Mesenchymal stem cell (in vitro differentiated cells and primary cell): ENCODE results near the gene AUTS2.

Source experiments
- DNase-seq: peaks from one replicate; pipeline ENCODE4 v3.0.0-alpha.2; 2013
- H2AFZ ChIP-seq: one replicate; pipeline ENCODE4 v1.6.1; 2013; ENCODE audit warnings: low read depth, mild to moderate bottlenecking, control low read depth, inconsistent platforms, low read length, moderate library complexity
- H2AK5ac ChIP-seq: 2 replicates; pipeline ENCODE4 v1.6.1; 2013; ENCODE audit warnings: low read length, moderate library complexity, mild to moderate bottlenecking, inconsistent platforms; ENCODE audit not compliant: severe bottlenecking
- H2BK120ac ChIP-seq: one replicate; pipeline ENCODE4 v1.6.1; 2013; ENCODE audit warnings: low read depth, mild to moderate bottlenecking, inconsistent platforms, low read length, moderate library complexity
- H2BK12ac ChIP-seq, 2 experiments: one replicate each; pipeline ENCODE4 v1.6.1; 2013; ENCODE audit warnings: inconsistent platforms in 2 of 2, low read length in 2 of 2, mild to moderate bottlenecking in 2 of 2, moderate library complexity in 2 of 2, control low read depth in 1 of 2
- H2BK15ac ChIP-seq: one replicate; pipeline ENCODE4 v1.6.1; 2013; ENCODE audit warnings: mild to moderate bottlenecking, low read depth, inconsistent platforms; ENCODE audit not compliant: poor library complexity, severe bottlenecking
- H2BK5ac ChIP-seq: 2 replicates; pipeline ENCODE4 v1.6.1; 2013; ENCODE audit warnings: low read depth, mild to moderate bottlenecking, low read length, control low read depth, inconsistent platforms; ENCODE audit not compliant: poor library complexity, severe bottlenecking
- H3K14ac ChIP-seq, 2 experiments: one replicate each; pipeline ENCODE4 v1.6.1; 2013; ENCODE audit warnings: inconsistent platforms in 2 of 2, low read length in 2 of 2, control low read depth in 1 of 2, mild to moderate bottlenecking in 1 of 2, moderate library complexity in 1 of 2
- H3K18ac ChIP-seq, 2 experiments: one replicate each; pipeline ENCODE4 v1.6.1; 2013; ENCODE audit warnings: inconsistent platforms in 2 of 2, low read length in 2 of 2, control low read depth in 1 of 2, low read depth in 1 of 2, mild to moderate bottlenecking in 1 of 2
- H3K23ac ChIP-seq, 2 experiments: one replicate each; pipeline ENCODE4 v1.6.1; 2013; ENCODE audit warnings: inconsistent platforms in 2 of 2, low read length in 2 of 2, mild to moderate bottlenecking in 2 of 2, moderate library complexity in 2 of 2, control low read depth in 1 of 2
- H3K27ac ChIP-seq: 2 replicates; pipeline ENCODE4 v1.5.1; 2013; ENCODE audit warnings: mild to moderate bottlenecking, moderate library complexity, low read length, control low read depth, inconsistent platforms; ENCODE audit not compliant: poor library complexity, severe bottlenecking
- H3K27me3 ChIP-seq, 2 experiments: 2 replicates each; pipeline versions ENCODE4 v1.6.1 to v1.7.0; 2013; ENCODE audit warnings: low read length in 2 of 2, mild to moderate bottlenecking in 2 of 2, moderate library complexity in 2 of 2, control low read depth in 1 of 2, inconsistent platforms in 1 of 2; ENCODE audit not compliant: control insufficient read depth in 1 of 2, insufficient read depth in 1 of 2
- H3K36me3 ChIP-seq, 2 experiments: 2 replicates each; pipeline versions ENCODE4 v1.6.1 to v1.7.0; 2013; ENCODE audit warnings: low read length in 2 of 2, control low read depth in 1 of 2, inconsistent platforms in 1 of 2, low read depth in 1 of 2, mild to moderate bottlenecking in 1 of 2; ENCODE audit not compliant: insufficient read depth in 2 of 2, control insufficient read depth in 1 of 2
- H3K4ac ChIP-seq, 2 experiments: one replicate each; pipeline ENCODE4 v1.6.1; 2013; ENCODE audit warnings: inconsistent platforms in 2 of 2, low read length in 2 of 2, mild to moderate bottlenecking in 2 of 2, moderate library complexity in 2 of 2, control low read depth in 1 of 2, low read depth in 1 of 2
- H3K4me1 ChIP-seq: 2 replicates; pipeline ENCODE4 v1.6.1; 2013; ENCODE audit warnings: low read depth, low read length, control low read depth; ENCODE audit not compliant: control insufficient read depth, insufficient read depth
- H3K4me2 ChIP-seq: 2 replicates; pipeline ENCODE4 v1.6.1; 2013; ENCODE audit warnings: low read length, mild to moderate bottlenecking, inconsistent platforms; ENCODE audit not compliant: poor library complexity, severe bottlenecking
- H3K4me3 ChIP-seq, 2 experiments: 2 replicates each; pipeline versions ENCODE4 v1.5.1 to v1.7.0; 2013; ENCODE audit warnings: low read length in 2 of 2, mild to moderate bottlenecking in 2 of 2, control low read depth in 1 of 2, low read depth in 1 of 2; ENCODE audit not compliant: insufficient read depth in 1 of 2
- H3K79me1 ChIP-seq: replicated peaks from 2 replicates; pipeline ENCODE4 v1.6.1; 2013; ENCODE audit warnings: mild to moderate bottlenecking, control low read depth, low read length, inconsistent platforms; ENCODE audit not compliant: poor library complexity, severe bottlenecking
- H3K9ac ChIP-seq: 2 replicates; pipeline ENCODE4 v1.7.0; 2013; ENCODE audit warnings: mild to moderate bottlenecking, low read length, moderate library complexity
- H3K9me3 ChIP-seq: 2 replicates; pipeline ENCODE4 v1.7.0; 2013; ENCODE audit warnings: mild to moderate bottlenecking, low read length; ENCODE audit not compliant: control insufficient read depth
- H4K8ac ChIP-seq: one replicate; pipeline ENCODE4 v1.6.1; 2013; ENCODE audit warnings: inconsistent platforms, mild to moderate bottlenecking, low read length, moderate library complexity
- H4K91ac ChIP-seq: one replicate; pipeline ENCODE4 v1.6.1; 2013; ENCODE audit warnings: mild to moderate bottlenecking, low read length, inconsistent platforms
- WGBS: methylation state at CpG from one replicate; pipeline ENCODE4 v1.1.7; 2013; ENCODE audit warnings: mixed read lengths; 5-methylcytosine and 5-hydroxymethylcytosine counted together

AUTS2 gene

DNA sequence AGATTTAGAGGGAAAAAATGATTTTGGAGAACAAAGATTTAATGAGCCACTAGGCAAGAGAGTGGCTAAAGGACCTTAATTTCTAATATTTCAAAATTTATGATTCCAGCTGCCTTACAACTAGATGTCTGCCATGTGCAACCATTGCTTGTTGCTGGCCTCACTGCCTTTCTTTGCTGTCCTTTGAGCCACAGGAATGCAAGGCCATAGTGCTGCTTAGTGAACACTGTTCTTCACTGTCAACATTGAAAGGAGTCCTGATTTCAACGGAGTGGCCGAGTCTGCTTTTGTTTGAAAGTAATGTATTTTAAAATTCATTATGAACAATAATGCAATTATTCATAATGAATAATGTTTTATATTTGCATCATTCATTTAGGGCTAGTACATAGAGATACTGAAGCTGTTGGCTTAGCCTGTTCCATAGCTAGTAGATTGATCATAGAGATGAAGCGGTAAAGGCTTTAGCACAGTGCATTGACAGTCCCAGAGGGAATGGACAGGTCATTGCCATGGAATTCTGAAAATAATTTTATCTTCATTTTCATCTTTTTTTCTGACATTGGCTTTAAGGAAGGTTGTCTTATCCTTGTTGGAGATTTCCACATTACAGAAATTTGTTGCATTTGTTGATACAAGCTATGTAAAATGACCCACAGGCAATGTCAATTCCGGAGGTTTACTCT lies 544.1 kb downstream of the AUTS2 start:
- H4K8ac ChIP-seq: no peak overlapping the region
- no peak overlapping the region for H3K4me2 ChIP-seq
- no peak overlapping the region for H2BK15ac ChIP-seq
- H2AFZ ChIP-seq: no peak overlapping the region
- no peak overlapping the region for H2BK12ac ChIP-seq
- no peak overlapping the region for H3K18ac ChIP-seq
- H3K4ac ChIP-seq: no peak overlapping the region
- H4K91ac ChIP-seq: no peak overlapping the region
- H3K79me1 ChIP-seq: no peaks in the 10 kb centered on the region
- H3K23ac ChIP-seq: no peak overlapping the region
- H3K14ac ChIP-seq: no peak overlapping the region
- no peaks in the 10 kb centered on the region for H3K36me3 ChIP-seq
- H3K9me3 ChIP-seq: no peaks in the 10 kb centered on the region
- H2BK120ac ChIP-seq: no peak overlapping the region
- DNase-seq: no peak
- 100% methylated on average over 1 of the region's 4 CpGs for WGBS
- peak overlapping the region; percentile 83 for H3K9ac ChIP-seq
- H3K4me1 ChIP-seq: no peaks in the 10 kb centered on the region
- no peak overlapping the region for H2AK5ac ChIP-seq
- H2BK5ac ChIP-seq: no peak overlapping the region
- no peaks in the 10 kb centered on the region for H3K27me3 ChIP-seq
- H3K4me3 ChIP-seq: no peak overlapping the region
- H3K27ac ChIP-seq: no peak overlapping the region

DNA sequence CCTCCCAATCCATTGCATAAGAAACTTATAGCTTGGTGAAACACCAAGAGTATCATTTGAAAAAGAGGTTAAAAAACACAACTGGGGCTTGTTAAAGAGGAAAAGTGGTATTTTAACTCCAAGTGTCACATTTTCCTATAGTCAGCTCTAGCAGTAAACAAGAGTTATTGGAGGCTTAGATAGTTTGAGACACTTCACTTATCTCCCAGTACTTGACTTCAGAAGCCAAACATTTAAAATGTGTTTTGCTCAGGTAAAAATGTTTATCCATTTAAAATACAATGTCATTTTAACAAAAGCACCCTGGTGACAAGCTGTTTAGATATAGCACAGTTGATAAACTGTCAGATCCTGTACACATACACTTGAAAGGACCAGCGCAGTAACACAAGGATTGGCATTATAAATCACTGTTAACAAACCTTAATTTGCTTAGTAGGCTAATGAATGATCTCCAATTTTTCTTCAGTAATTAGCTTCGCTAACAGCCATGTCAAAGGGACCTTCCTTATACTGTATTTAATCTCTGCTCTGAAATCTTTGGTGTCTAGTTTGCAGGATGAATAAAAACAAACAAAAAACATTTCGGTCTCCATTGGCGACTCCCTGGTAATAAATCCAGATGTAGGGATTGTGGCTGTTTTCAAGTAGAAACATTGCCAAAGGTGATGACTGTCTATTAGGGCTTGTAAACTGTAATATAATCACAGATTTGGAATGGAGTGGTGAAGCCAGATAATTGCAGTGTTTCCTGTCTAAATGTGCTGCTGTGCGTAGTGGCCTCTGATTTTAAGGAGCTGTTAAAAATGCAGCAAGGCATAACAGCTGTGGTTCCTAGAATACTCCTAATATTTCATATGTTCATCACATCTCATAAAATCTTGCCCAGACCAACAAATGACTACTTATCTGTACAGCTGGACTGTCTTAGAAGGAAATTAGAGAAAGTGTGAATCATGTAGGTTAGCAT lies 545.1 kb downstream of the AUTS2 start:
- H3K4me3 ChIP-seq: no peak overlapping the region
- H3K4ac ChIP-seq: no peak overlapping the region
- H2BK120ac ChIP-seq: no peak overlapping the region
- H3K36me3 ChIP-seq: no peaks in the 10 kb centered on the region
- no peak overlapping the region for H4K91ac ChIP-seq
- H3K79me1 ChIP-seq: no peaks in the 10 kb centered on the region
- WGBS: 21% methylated on average over 3 of the region's 5 CpGs
- no peak overlapping the region for H3K23ac ChIP-seq
- no peak overlapping the region for H3K27ac ChIP-seq
- peak overlapping the region; percentile 83 for H3K9ac ChIP-seq
- H4K8ac ChIP-seq: no peak overlapping the region
- no peak overlapping the region for H2BK15ac ChIP-seq
- H3K18ac ChIP-seq: no peak overlapping the region
- H2BK5ac ChIP-seq: no peak overlapping the region
- no peak overlapping the region for H2AK5ac ChIP-seq
- H3K4me2 ChIP-seq: no peak overlapping the region
- H3K9me3 ChIP-seq: no peaks in the 10 kb centered on the region
- H2BK12ac ChIP-seq: no peak overlapping the region
- peak; percentile 1 for DNase-seq
- no peak overlapping the region for H3K14ac ChIP-seq
- H3K27me3 ChIP-seq: no peaks in the 10 kb centered on the region
- no peak overlapping the region for H2AFZ ChIP-seq
- H3K4me1 ChIP-seq: no peaks in the 10 kb centered on the region

DNA sequence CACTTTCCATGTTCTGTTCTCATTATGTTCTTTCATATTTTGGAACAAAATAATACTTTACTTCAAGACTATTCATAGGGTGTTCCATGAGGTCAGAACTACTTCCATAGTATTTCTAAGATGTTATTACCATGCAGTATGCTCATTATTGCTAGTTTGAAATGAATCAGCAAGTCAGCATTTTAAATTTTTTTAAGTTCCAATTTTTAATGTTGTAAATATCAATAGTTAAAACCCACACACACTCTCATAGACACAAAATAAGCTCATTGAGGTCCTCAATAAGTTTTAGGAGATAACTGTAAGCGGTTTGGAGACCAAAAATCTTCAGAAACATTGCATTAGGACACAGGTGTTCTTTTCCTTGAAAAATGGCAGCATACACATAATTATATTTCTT lies 550.7 kb downstream of the AUTS2 start:
- Histone ChIP-seq H4K8ac (no peak overlapping the region), H2AK5ac (no peak overlapping the region), H3K79me1 (no peaks in the 10 kb centered on the region), H4K91ac (no peak overlapping the region), H3K4me1 (no peaks in the 10 kb centered on the region), H3K36me3 (no peaks in the 10 kb centered on the region), H2BK15ac (no peak overlapping the region), H2BK12ac (no peak overlapping the region), H3K23ac (no peak overlapping the region), H3K4me2 (no peak overlapping the region), H3K4me3 (no peak overlapping the region), H3K27me3 (no peaks in the 10 kb centered on the region), H2AFZ (no peak overlapping the region), H2BK5ac (no peak overlapping the region), H3K9me3 (no peaks in the 10 kb centered on the region), H3K18ac (no peak overlapping the region), H3K9ac (no peak overlapping the region), H3K4ac (no peak overlapping the region), H3K27ac (no peak overlapping the region), H2BK120ac (no peak overlapping the region), H3K14ac (no peak overlapping the region)
- WGBS: no CpG with 5 or more reads among the region's 1 CpG
- no peak for DNase-seq

DNA sequence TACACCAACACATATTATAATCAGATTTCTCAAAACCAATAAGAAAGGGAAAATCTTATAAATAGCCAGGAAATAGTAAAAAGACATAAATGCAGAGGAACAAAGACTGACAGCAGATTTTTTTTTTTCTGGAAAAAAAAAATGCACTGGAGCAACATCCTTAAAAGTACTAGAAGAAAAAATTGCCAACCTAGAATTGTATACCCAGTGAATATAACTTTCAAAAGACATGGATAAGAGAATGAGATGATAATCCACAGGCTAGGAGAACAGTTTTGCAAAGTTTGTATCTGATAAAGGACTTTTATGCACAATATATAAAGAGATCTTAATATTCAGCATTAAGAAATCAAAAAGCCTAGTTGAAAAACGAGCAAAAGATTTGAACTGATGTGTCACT lies 554.0 kb downstream of the AUTS2 start:
- Histone ChIP-seq H4K8ac (no peak overlapping the region), H3K27me3 (no peaks in the 10 kb centered on the region), H2BK120ac (no peak overlapping the region), H3K4me2 (no peak overlapping the region), H2AFZ (no peak overlapping the region), H3K27ac (no peak overlapping the region), H2BK5ac (no peak overlapping the region), H3K4me1 (no peaks in the 10 kb centered on the region), H4K91ac (no peak overlapping the region), H3K9me3 (no peaks in the 10 kb centered on the region), H2BK12ac (no peak overlapping the region), H3K79me1 (no peaks in the 10 kb centered on the region), H3K14ac (no peak overlapping the region), H3K9ac (no peak overlapping the region), H2AK5ac (no peak overlapping the region), H3K4me3 (no peak overlapping the region), H3K23ac (no peak overlapping the region), H3K36me3 (no peaks in the 10 kb centered on the region), H2BK15ac (no peak overlapping the region), H3K18ac (no peak overlapping the region), H3K4ac (no peak overlapping the region)
- no CpG with 5 or more reads among the region's 1 CpG for WGBS
- DNase-seq: no peak
